H9 (cell line): ENCODE results near the gene SMLR1. TPM values are rescaled to one million over a fixed set of nuclear protein-coding genes. Genes with fewer than 3 reads are reported as not detected.
A peak's percentile ranks its signal among the peaks of the same experiment; 100 is the strongest.

ENCODE experiments used
- DNase-seq: peaks from one replicate; pipeline ENCODE4 v3.0.0-alpha.2; 2017
- H2AFZ ChIP-seq: one replicate; pipeline ENCODE4 v1.6.1; 2013; ENCODE audit warnings: mild to moderate bottlenecking, low read length, control low read depth, moderate library complexity
- H2AK5ac ChIP-seq: 2 replicates; pipeline ENCODE4 v1.6.1; 2013; ENCODE audit warnings: low read length, control low read depth, mixed read lengths; ENCODE audit not compliant: insufficient read length
- H2BK120ac ChIP-seq: one replicate; pipeline ENCODE4 v1.6.1; 2013; ENCODE audit warnings: low read depth, mild to moderate bottlenecking, low read length, control low read depth, inconsistent platforms; ENCODE audit not compliant: poor library complexity, severe bottlenecking
- H2BK12ac ChIP-seq: 2 replicates; pipeline ENCODE4 v1.6.1; 2013; ENCODE audit warnings: low read length, control low read depth, mixed read lengths, low read depth; ENCODE audit not compliant: insufficient read length
- H2BK15ac ChIP-seq: 2 replicates; pipeline ENCODE4 v1.6.1; 2013; ENCODE audit warnings: low read depth, low read length, control low read depth
- H2BK20ac ChIP-seq: one replicate; pipeline ENCODE4 v1.6.1; 2013; ENCODE audit warnings: low read depth, mild to moderate bottlenecking, low read length, control low read depth, inconsistent platforms; ENCODE audit not compliant: poor library complexity, severe bottlenecking
- H2BK5ac ChIP-seq: 2 replicates; pipeline ENCODE4 v1.6.1; 2013; ENCODE audit warnings: low read length, control low read depth, mixed read lengths; ENCODE audit not compliant: insufficient read length
- H3K14ac ChIP-seq: 2 replicates; pipeline ENCODE4 v1.6.1; 2013; ENCODE audit warnings: low read length, control low read depth; ENCODE audit not compliant: insufficient read depth
- H3K18ac ChIP-seq: 2 replicates; pipeline ENCODE4 v1.6.1; 2013; ENCODE audit warnings: low read depth, mild to moderate bottlenecking, mixed read lengths, low read length, control low read depth; ENCODE audit not compliant: insufficient read length
- H3K23ac ChIP-seq: 2 replicates; pipeline ENCODE4 v1.6.1; 2013; ENCODE audit warnings: low read length, control low read depth, mixed read lengths, low read depth; ENCODE audit not compliant: insufficient read length
- H3K23me2 ChIP-seq: 2 replicates; pipeline ENCODE4 v1.6.1; 2013; ENCODE audit warnings: low read depth, mild to moderate bottlenecking, mixed read lengths, low read length, control low read depth; ENCODE audit not compliant: insufficient read length, poor library complexity, severe bottlenecking
- H3K27ac ChIP-seq: 2 replicates; pipeline ENCODE4 v1.5.1; 2013; ENCODE audit warnings: low read length, control low read depth, mixed read lengths, low read depth; ENCODE audit not compliant: insufficient read length
- H3K27me3 ChIP-seq: 2 replicates; pipeline ENCODE4 v1.6.1; 2013; ENCODE audit warnings: low read length, control low read depth, inconsistent platforms; ENCODE audit not compliant: insufficient read depth
- H3K4ac ChIP-seq: 2 replicates; pipeline ENCODE4 v1.6.1; 2013; ENCODE audit warnings: low read depth, mild to moderate bottlenecking, control low read depth, inconsistent platforms, low read length, moderate library complexity
- H3K4me1 ChIP-seq: 2 replicates; pipeline ENCODE4 v1.6.1; 2013; ENCODE audit warnings: low read length, control low read depth, inconsistent platforms; ENCODE audit not compliant: insufficient read depth
- H3K4me2 ChIP-seq: 2 replicates; pipeline ENCODE4 v1.6.1; 2013; ENCODE audit warnings: low read length, control low read depth, mixed read lengths; ENCODE audit not compliant: insufficient read length, insufficient read depth
- H3K56ac ChIP-seq: 2 replicates; pipeline ENCODE4 v1.6.1; 2013; ENCODE audit warnings: low read depth, mild to moderate bottlenecking, mixed read lengths, low read length, control low read depth; ENCODE audit not compliant: insufficient read length
- H3K79me1 ChIP-seq: 2 replicates; pipeline ENCODE4 v1.6.1; 2013; ENCODE audit warnings: low read depth, mild to moderate bottlenecking, moderate library complexity, low read length, control low read depth, inconsistent platforms; ENCODE audit not compliant: insufficient read depth, poor library complexity, severe bottlenecking
- H3K79me2 ChIP-seq: 2 replicates; pipeline ENCODE4 v1.6.1; 2013; ENCODE audit warnings: low read length, control low read depth, inconsistent platforms; ENCODE audit not compliant: insufficient read depth
- H3K9ac ChIP-seq: 2 replicates; pipeline ENCODE4 v1.6.1; 2013; ENCODE audit warnings: low read length, control low read depth, mixed read lengths; ENCODE audit not compliant: insufficient read length; ENCODE audit errors: extremely low read depth
- H3K9me3 ChIP-seq: one replicate; pipeline ENCODE4 v1.6.1; 2013; ENCODE audit warnings: low read depth, low read length, inconsistent platforms; ENCODE audit not compliant: control insufficient read depth
- H3T11ph ChIP-seq: one replicate; pipeline ENCODE4 v1.6.1; 2013; ENCODE audit warnings: mild to moderate bottlenecking, low read length, control low read depth, inconsistent platforms
- H4K20me1 ChIP-seq: one replicate; pipeline ENCODE4 v1.6.1; 2013; ENCODE audit not compliant: control insufficient read depth, insufficient read length, insufficient read depth
- H4K5ac ChIP-seq: 2 replicates; pipeline ENCODE4 v1.6.1; 2013; ENCODE audit warnings: low read depth, mild to moderate bottlenecking, mixed read lengths, low read length, control low read depth; ENCODE audit not compliant: insufficient read length
- H4K8ac ChIP-seq: replicated peaks from 2 replicates; pipeline ENCODE4 v1.6.1; 2013; ENCODE audit warnings: low read length, control low read depth, mixed read lengths, low read depth; ENCODE audit not compliant: insufficient read length
- H4K91ac ChIP-seq: 2 replicates; pipeline ENCODE4 v1.6.1; 2013; ENCODE audit warnings: low read depth, mild to moderate bottlenecking, moderate library complexity, mixed read lengths, low read length, control low read depth; ENCODE audit not compliant: insufficient read length
- H3K27ac Mint-ChIP-seq, 3 experiments: 2 replicates in 2 of 3; 3 replicates in 1 of 3; pipeline ENCODE4 v1.8.0; 2020 to 2021; ENCODE audit warnings: mixed read lengths in 3 of 3, mild to moderate bottlenecking in 1 of 3, moderate library complexity in 1 of 3
- H3K27me3 Mint-ChIP-seq: 2 replicates; pipeline ENCODE4 v1.8.0; 2021; ENCODE audit warnings: low read depth, mild to moderate bottlenecking, moderate library complexity, mixed read lengths
- H3K36me3 Mint-ChIP-seq, 3 experiments: 2 replicates in 2 of 3; 3 replicates in 1 of 3; pipeline ENCODE4 v1.8.0; 2020 to 2021; ENCODE audit warnings: low read depth in 3 of 3, mixed read lengths in 3 of 3; ENCODE audit not compliant: insufficient read depth in 1 of 3
- H3K4me1 Mint-ChIP-seq, 2 experiments: 2 replicates each; pipeline ENCODE4 v1.8.0; 2020; ENCODE audit warnings: mixed read lengths in 2 of 2
- H3K4me3 Mint-ChIP-seq, 2 experiments: 2 replicates in 1 of 2; 3 replicates in 1 of 2; pipeline ENCODE4 v1.8.0; 2020 to 2021; ENCODE audit warnings: mild to moderate bottlenecking in 2 of 2, mixed read lengths in 2 of 2, moderate library complexity in 1 of 2
- H3K9me3 Mint-ChIP-seq, 2 experiments: 2 replicates in 1 of 2; 3 replicates in 1 of 2; pipeline ENCODE4 v1.8.0; 2020; ENCODE audit warnings: mild to moderate bottlenecking in 2 of 2, mixed read lengths in 2 of 2, moderate library complexity in 1 of 2
- WGBS: extraction: QIAGEN DNeasy Blood & Tissue Kit; methylation state at CpG from one replicate; pipeline ENCODE4 v1.1.7; 2013; ENCODE audit warnings: missing lambda C conversion rate, low lambda C conversion rate, mixed read lengths; ENCODE audit not compliant: insufficient read length; ENCODE audit errors: extremely low coverage; 5-methylcytosine and 5-hydroxymethylcytosine counted together
- total RNA-seq: library from RNA; stranded (reverse); gene quantifications from 2 replicates; pipeline ENCODE4 v1.2.1, GENCODE V29; 2021
- TF ChIP-seq, protein P1 (sequence below): fragments of 200-600 bp; sonication (generic); conservative IDR thresholded peaks from 3 replicates; pipeline ENCODE4 v1.8.0; 2021; ENCODE audit warnings: antibody characterized with exemption, mild to moderate bottlenecking

SMLR1 gene
- total RNA-seq, 1 experiment from 2014 or later, result not detected

DNA sequence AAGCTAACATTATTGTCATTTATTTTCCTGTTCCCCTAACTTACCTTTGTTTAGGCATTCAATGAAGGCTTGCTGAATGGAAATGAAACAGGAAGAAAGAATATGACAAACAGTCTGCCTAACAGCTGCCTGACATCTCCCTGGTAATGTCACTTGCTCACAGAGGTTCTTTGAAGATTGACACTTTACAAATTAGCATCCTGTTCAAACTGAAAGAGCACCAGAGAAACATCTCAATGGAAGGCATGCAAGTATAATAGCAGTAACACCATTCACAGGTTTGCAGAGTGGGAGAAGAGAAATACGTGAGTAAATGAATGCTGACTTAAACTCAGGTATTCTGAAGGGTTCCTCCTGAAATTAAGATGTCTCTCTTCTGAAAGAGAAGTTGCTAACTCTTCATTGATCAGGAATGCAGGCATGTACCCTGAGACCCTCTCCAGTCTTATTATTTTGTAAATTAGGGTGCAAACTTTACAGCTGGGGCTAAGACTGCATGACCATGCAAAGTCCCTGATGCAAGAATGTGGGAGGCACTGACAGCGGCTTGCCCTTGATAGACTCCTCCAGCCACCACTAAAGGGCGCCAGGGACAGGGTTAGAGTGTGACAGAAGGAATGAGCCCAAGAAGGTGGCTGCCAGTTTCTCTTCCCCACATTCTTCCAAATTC, 1.3 kb upstream of the SMLR1 start:
- no peak overlapping the region for H2AK5ac ChIP-seq
- H3K4ac ChIP-seq, result no peak overlapping the region
- H3K27me3 ChIP-seq, result no peaks in the 10 kb centered on the region
- no peaks in the 10 kb centered on the region for H4K20me1 ChIP-seq
- no peak overlapping the region for H3K23ac ChIP-seq
- no peaks in the 10 kb centered on the region for H3K79me1 ChIP-seq
- H3K4me2 ChIP-seq, result peak overlapping the region; percentile 28
- TF ChIP-seq, protein P1, sequence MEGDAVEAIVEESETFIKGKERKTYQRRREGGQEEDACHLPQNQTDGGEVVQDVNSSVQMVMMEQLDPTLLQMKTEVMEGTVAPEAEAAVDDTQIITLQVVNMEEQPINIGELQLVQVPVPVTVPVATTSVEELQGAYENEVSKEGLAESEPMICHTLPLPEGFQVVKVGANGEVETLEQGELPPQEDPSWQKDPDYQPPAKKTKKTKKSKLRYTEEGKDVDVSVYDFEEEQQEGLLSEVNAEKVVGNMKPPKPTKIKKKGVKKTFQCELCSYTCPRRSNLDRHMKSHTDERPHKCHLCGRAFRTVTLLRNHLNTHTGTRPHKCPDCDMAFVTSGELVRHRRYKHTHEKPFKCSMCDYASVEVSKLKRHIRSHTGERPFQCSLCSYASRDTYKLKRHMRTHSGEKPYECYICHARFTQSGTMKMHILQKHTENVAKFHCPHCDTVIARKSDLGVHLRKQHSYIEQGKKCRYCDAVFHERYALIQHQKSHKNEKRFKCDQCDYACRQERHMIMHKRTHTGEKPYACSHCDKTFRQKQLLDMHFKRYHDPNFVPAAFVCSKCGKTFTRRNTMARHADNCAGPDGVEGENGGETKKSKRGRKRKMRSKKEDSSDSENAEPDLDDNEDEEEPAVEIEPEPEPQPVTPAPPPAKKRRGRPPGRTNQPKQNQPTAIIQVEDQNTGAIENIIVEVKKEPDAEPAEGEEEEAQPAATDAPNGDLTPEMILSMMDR, result peak; percentile 36; the same call in 2 of the 3 replicates
- no peak overlapping the region for H4K91ac ChIP-seq
- no peak overlapping the region for H2BK20ac ChIP-seq
- no peak overlapping the region for H2BK15ac ChIP-seq
- H3K14ac ChIP-seq, result no peak overlapping the region
- Mint-ChIP-seq H3K4me1 (peaks cover 17 to 19% of the 10 kb centered on the region in 2 experiments), H3K27ac (peak overlapping the region in 2 of 3 experiments; percentile 60 to 75; a peak in 4 of 7 replicates), H3K27me3 (no peaks in the 10 kb centered on the region), H3K36me3 (no peaks in the 10 kb centered on the region; a peak in 3 of 7 replicates), H3K4me3 (no peak overlapping the region; a peak in 1 of 5 replicates), H3K9me3 (no peaks in the 10 kb centered on the region)
- H3K23me2 ChIP-seq, result no peaks in the 10 kb centered on the region
- no peaks in the 10 kb centered on the region for H3K79me2 ChIP-seq
- no peak overlapping the region for H2AFZ ChIP-seq
- no peak overlapping the region for H3K9ac ChIP-seq
- no CpG with 5 or more reads among the region's 3 CpGs for WGBS
- H2BK5ac ChIP-seq, result no peak overlapping the region
- peak; percentile 73 for DNase-seq
- H3K18ac ChIP-seq, result no peak overlapping the region
- H4K5ac ChIP-seq, result no peak overlapping the region
- H2BK12ac ChIP-seq, result no peak overlapping the region
- H3K9me3 ChIP-seq, result no peaks in the 10 kb centered on the region
- no peak overlapping the region for H4K8ac ChIP-seq
- H3K27ac ChIP-seq, result peak overlapping the region; percentile 33
- no peak overlapping the region for H2BK120ac ChIP-seq
- H3K56ac ChIP-seq, result no peak overlapping the region
- H3T11ph ChIP-seq, result no peak overlapping the region
- peaks cover 6% of the 10 kb centered on the region; the same call in 1 of the 2 replicates for H3K4me1 ChIP-seq
